Right lobe of liver (tissue), 4 donors: Measurements from ENCODE around the gene KLHL26.

ENCODE experiments used
- POLR2A ChIP-seq: fragments of 450-650 bp; IDR thresholded peaks from one replicate; pipeline ENCODE4 v1.6.1; 2017; ENCODE audit warnings: antibody characterized with exemption, mild to moderate bottlenecking
- TF ChIP-seq, protein P1 (sequence below), 4 donors: fragments of 200-600 bp in 3 of 4; fragments of 450-650 bp in 1 of 4; IDR thresholded peaks; one replicate each; pipeline versions ENCODE4 v1.5.1 to v1.8.0; 2016 to 2022; ENCODE audit warnings: antibody characterized with exemption in 4 of 4, mild to moderate bottlenecking in 2 of 4
- donor health status: DM: no; HTN: no; CAD: no.
- donor health status: DM: no; HTN: no; CAD: no.
- donor health status: DM: no; HTN: yes; CAD: no.

DNA sequence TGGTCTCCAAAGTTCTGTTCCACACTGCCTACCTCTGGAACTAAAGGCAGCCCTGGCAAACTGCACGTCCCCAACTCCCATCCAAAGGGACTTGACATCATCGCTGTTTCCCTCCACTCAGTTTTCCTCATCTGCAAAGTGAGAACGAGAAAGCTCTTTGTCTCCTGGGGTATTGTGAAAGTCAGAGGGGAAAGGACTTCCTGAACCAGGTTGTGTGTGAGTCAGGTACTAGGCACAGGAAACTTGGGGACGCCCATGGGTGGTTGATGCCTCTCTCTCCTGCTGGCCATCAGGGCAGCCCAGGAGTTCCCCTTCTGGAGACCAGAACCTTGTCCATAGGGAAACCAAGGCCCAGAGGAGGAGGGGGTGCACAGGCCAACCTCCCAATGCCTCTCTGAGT is 35.0 kb upstream of the KLHL26 start:
- TF ChIP-seq, protein P1, sequence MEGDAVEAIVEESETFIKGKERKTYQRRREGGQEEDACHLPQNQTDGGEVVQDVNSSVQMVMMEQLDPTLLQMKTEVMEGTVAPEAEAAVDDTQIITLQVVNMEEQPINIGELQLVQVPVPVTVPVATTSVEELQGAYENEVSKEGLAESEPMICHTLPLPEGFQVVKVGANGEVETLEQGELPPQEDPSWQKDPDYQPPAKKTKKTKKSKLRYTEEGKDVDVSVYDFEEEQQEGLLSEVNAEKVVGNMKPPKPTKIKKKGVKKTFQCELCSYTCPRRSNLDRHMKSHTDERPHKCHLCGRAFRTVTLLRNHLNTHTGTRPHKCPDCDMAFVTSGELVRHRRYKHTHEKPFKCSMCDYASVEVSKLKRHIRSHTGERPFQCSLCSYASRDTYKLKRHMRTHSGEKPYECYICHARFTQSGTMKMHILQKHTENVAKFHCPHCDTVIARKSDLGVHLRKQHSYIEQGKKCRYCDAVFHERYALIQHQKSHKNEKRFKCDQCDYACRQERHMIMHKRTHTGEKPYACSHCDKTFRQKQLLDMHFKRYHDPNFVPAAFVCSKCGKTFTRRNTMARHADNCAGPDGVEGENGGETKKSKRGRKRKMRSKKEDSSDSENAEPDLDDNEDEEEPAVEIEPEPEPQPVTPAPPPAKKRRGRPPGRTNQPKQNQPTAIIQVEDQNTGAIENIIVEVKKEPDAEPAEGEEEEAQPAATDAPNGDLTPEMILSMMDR (IDR thresholded peaks at IDR 0.05), result no peak
- TF ChIP-seq POLR2A, result no peak
